Neuronal stem cell (in vitro differentiated cells): ENCODE measurements around the gene AMIGO1.

Experiments used
- DNase-seq: peaks from one replicate; pipeline ENCODE4 v3.0.0-alpha.2; 2013; ENCODE audit warnings: low spot score
- H2AFZ ChIP-seq: one replicate; pipeline ENCODE4 v1.6.1; 2013; ENCODE audit warnings: mild to moderate bottlenecking, low read length, inconsistent platforms
- H2AK5ac ChIP-seq: 2 replicates; pipeline ENCODE4 v1.6.1; 2013; ENCODE audit warnings: low read depth, mild to moderate bottlenecking, inconsistent platforms, low read length, moderate library complexity, mixed read lengths
- H2BK120ac ChIP-seq: 2 replicates; pipeline ENCODE4 v1.6.1; 2013; ENCODE audit warnings: low read depth, mild to moderate bottlenecking, inconsistent platforms, low read length, moderate library complexity, mixed read lengths
- H2BK12ac ChIP-seq: one replicate; pipeline ENCODE4 v1.6.1; 2013; ENCODE audit warnings: low read length, inconsistent platforms
- H2BK15ac ChIP-seq: 2 replicates; pipeline ENCODE4 v1.6.1; 2013; ENCODE audit warnings: mild to moderate bottlenecking, low read length, inconsistent platforms, mixed read lengths
- H2BK5ac ChIP-seq: one replicate; pipeline ENCODE4 v1.6.1; 2013; ENCODE audit warnings: inconsistent platforms, mild to moderate bottlenecking, low read length, moderate library complexity
- H3K14ac ChIP-seq: one replicate; pipeline ENCODE4 v1.6.1; 2013; ENCODE audit warnings: low read length, inconsistent platforms
- H3K18ac ChIP-seq: 2 replicates; pipeline ENCODE4 v1.6.1; 2013; ENCODE audit warnings: low read length, inconsistent platforms
- H3K23ac ChIP-seq: 2 replicates; pipeline ENCODE4 v1.6.1; 2013; ENCODE audit warnings: low read depth, mild to moderate bottlenecking, mixed read lengths, low read length, inconsistent platforms; ENCODE audit not compliant: poor library complexity
- H3K27ac ChIP-seq: replicated peaks from 3 replicates; pipeline ENCODE4 v1.5.1; 2013; ENCODE audit warnings: low read length, inconsistent platforms
- H3K27me3 ChIP-seq, 3 experiments: 2 replicates each; pipeline ENCODE4 v1.6.1; 2013; ENCODE audit warnings: low read length in 3 of 3, mild to moderate bottlenecking in 2 of 3, inconsistent platforms in 1 of 3, low read depth in 1 of 3, mixed read lengths in 1 of 3, moderate library complexity in 1 of 3; ENCODE audit not compliant: control insufficient read depth in 3 of 3, insufficient read depth in 3 of 3
- H3K36me3 ChIP-seq, 2 donors: replicated peaks in 1 of 2; 2 replicates each; pipeline ENCODE4 v1.6.1; 2013; ENCODE audit warnings: low read length in 2 of 2; ENCODE audit not compliant: control insufficient read depth in 2 of 2, insufficient read depth in 2 of 2
- H3K4ac ChIP-seq: 2 replicates; pipeline ENCODE4 v1.6.1; 2013; ENCODE audit warnings: inconsistent platforms, mild to moderate bottlenecking, low read length, moderate library complexity
- H3K4me1 ChIP-seq, 2 donors: 1 replicate in 1 of 2; 2 replicates in 1 of 2; pipeline ENCODE4 v1.6.1; 2013; ENCODE audit warnings: low read length in 2 of 2, low read depth in 1 of 2; ENCODE audit not compliant: control insufficient read depth in 2 of 2, insufficient read depth in 1 of 2
- H3K4me2 ChIP-seq: one replicate; pipeline ENCODE4 v1.6.1; 2013; ENCODE audit warnings: mild to moderate bottlenecking, low read length, inconsistent platforms; ENCODE audit not compliant: insufficient read depth, poor library complexity, severe bottlenecking
- H3K4me3 ChIP-seq, 2 donors: 2 replicates each; pipeline ENCODE4 v1.5.1; 2013; ENCODE audit warnings: low read length in 2 of 2, mild to moderate bottlenecking in 2 of 2, inconsistent platforms in 1 of 2, moderate library complexity in 1 of 2
- H3K79me1 ChIP-seq: one replicate; pipeline ENCODE4 v1.6.1; 2013; ENCODE audit warnings: low read depth, mild to moderate bottlenecking, inconsistent platforms, low read length, moderate library complexity
- H3K9ac ChIP-seq: one replicate; pipeline ENCODE4 v1.6.1; 2013; ENCODE audit warnings: mild to moderate bottlenecking, low read depth, low read length, inconsistent platforms; ENCODE audit not compliant: poor library complexity
- H3K9me3 ChIP-seq, 2 donors: replicated peaks in 1 of 2; 2 replicates each; pipeline versions ENCODE3 to v1.6.1; 2013; ENCODE audit warnings: low read length in 2 of 2, mild to moderate bottlenecking in 2 of 2, inconsistent platforms in 1 of 2, low read depth in 1 of 2, mixed read lengths in 1 of 2, moderate library complexity in 1 of 2; ENCODE audit not compliant: control insufficient read depth in 2 of 2, insufficient read depth in 1 of 2
- H4K8ac ChIP-seq: one replicate; pipeline ENCODE4 v1.6.1; 2013; ENCODE audit warnings: low read depth, mild to moderate bottlenecking, inconsistent platforms, low read length, moderate library complexity
- H4K91ac ChIP-seq: one replicate; pipeline ENCODE4 v1.6.1; 2013; ENCODE audit warnings: low read length, low read depth, mild to moderate bottlenecking, inconsistent platforms; ENCODE audit not compliant: poor library complexity
- WGBS, 2 donors: extraction: QIAGEN DNeasy Blood & Tissue Kit; methylation state at CpG; one replicate each; pipeline ENCODE4 v1.1.7; 2013; ENCODE audit warnings: missing lambda C conversion rate in 2 of 2, mixed read lengths in 1 of 2; ENCODE audit not compliant: insufficient read length in 2 of 2, insufficient replicate concordance in 1 of 2; ENCODE audit errors: extremely low coverage in 2 of 2; 5-methylcytosine and 5-hydroxymethylcytosine counted together

The AMIGO1 gene

GRCh38 chr1:109488696-109489095 lies 20.8 kb downstream of the AMIGO1 start:
- H2BK120ac ChIP-seq: no peak overlapping the region
- H3K27me3 ChIP-seq: no peaks in the 10 kb centered on the region
- H2AFZ ChIP-seq: no peak overlapping the region
- H3K9me3 ChIP-seq: no peaks in the 10 kb centered on the region
- H3K14ac ChIP-seq: no peak overlapping the region
- no peak overlapping the region for H3K18ac ChIP-seq
- H3K79me1 ChIP-seq: peaks cover 2% of the 10 kb centered on the region
- H3K36me3 ChIP-seq: peaks cover 17 to 61% of the 10 kb centered on the region in 2 donors
- H3K4me3 ChIP-seq: no peak overlapping the region
- no peak overlapping the region for H3K27ac ChIP-seq
- WGBS, 2 donors: no CpG with 5 or more reads among the region's 12 CpGs
- peaks cover 6 to 11% of the 10 kb centered on the region in 2 donors for H3K4me1 ChIP-seq
- DNase-seq: no peak
- H3K23ac ChIP-seq: no peak overlapping the region
- no peak overlapping the region for H2BK15ac ChIP-seq
- no peak overlapping the region for H4K91ac ChIP-seq
- no peak overlapping the region for H3K4me2 ChIP-seq
- H3K4ac ChIP-seq: no peak overlapping the region
- H4K8ac ChIP-seq: no peak overlapping the region
- peak overlapping the region; percentile 25 for H2BK5ac ChIP-seq
- no peak overlapping the region for H2AK5ac ChIP-seq
- H2BK12ac ChIP-seq: no peak overlapping the region
- H3K9ac ChIP-seq: no peak overlapping the region

DNA sequence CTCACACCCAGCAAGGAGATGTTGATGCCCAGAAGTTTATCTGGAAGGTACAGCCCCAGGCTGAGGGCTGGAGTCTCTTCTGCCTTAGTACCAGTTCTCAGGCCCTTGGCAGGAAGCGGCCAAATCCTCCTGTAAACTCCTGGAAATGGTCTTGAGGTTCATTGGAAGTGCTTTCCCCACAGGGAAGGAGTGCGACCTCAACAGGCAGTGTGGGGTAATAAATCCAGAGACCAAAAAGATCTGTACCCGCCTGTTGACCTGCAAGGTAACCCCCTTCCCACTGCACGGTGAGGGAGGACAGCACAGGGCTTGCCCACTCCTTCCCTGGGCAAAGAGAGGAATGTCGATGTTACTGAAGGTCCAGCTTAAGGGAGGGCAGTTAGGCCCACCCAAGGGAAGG lies 21.3 kb downstream of the AMIGO1 start:
- Histone ChIP-seq H3K27ac (no peak overlapping the region), H3K4me3 (no peak overlapping the region), H2BK12ac (no peak overlapping the region), H3K4ac (no peak overlapping the region), H2BK15ac (no peak overlapping the region), H3K4me2 (no peak overlapping the region), H2BK120ac (no peak overlapping the region), H3K9me3 (no peaks in the 10 kb centered on the region), H4K91ac (no peak overlapping the region), H3K79me1 (peaks cover 2% of the 10 kb centered on the region), H3K18ac (no peak overlapping the region), H2BK5ac (no peak overlapping the region), H3K27me3 (no peaks in the 10 kb centered on the region), H3K14ac (no peak overlapping the region), H3K36me3 (peaks cover 17 to 61% of the 10 kb centered on the region in 2 donors), H2AK5ac (no peak overlapping the region), H3K4me1 (peaks cover 6 to 8% of the 10 kb centered on the region in 2 donors), H3K23ac (no peak overlapping the region), H3K9ac (no peak overlapping the region), H4K8ac (no peak overlapping the region), H2AFZ (no peak overlapping the region)
- no peak for DNase-seq
- no CpG with 5 or more reads among the region's 5 CpGs for WGBS, 2 donors

DNA sequence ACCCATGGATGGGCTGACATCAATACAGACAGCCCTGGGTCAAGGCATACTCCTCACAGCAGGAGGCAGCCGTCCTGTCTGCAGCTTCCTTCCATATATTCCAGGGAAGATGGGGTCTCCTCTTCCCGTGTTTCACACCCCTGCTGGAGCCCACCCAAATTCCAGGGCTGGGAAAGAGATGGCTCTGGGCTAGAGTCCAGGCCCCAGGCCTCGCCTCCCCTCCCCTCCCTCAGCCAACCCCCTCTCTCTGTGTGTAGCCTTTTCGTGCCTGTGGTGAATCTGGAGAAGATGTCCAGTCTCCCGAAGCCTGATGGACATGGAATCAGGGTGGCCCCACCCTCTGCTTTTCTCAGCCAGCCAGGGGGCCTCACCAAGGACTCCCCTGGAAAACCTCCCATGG lies 22.3 kb downstream of the AMIGO1 start:
- Histone ChIP-seq H2BK120ac (no peak overlapping the region), H3K14ac (no peak overlapping the region), H3K27me3 (peaks cover 0 to 4% (median 3%) of the 10 kb centered on the region in 3 experiments), H3K4me1 (peaks cover 10 to 12% of the 10 kb centered on the region in 2 donors), H3K9ac (no peak overlapping the region), H4K91ac (no peak overlapping the region), H3K18ac (no peak overlapping the region), H4K8ac (no peak overlapping the region), H2AFZ (no peak overlapping the region), H3K4ac (no peak overlapping the region), H3K4me2 (no peak overlapping the region), H3K36me3 (peaks cover 17 to 60% of the 10 kb centered on the region in 2 donors), H2BK12ac (no peak overlapping the region), H3K9me3 (no peaks in the 10 kb centered on the region), H3K4me3 (no peak overlapping the region), H2AK5ac (no peak overlapping the region), H2BK5ac (no peak overlapping the region), H2BK15ac (no peak overlapping the region), H3K79me1 (peaks cover 2% of the 10 kb centered on the region), H3K27ac (no peak overlapping the region), H3K23ac (no peak overlapping the region)
- WGBS, 2 donors: no CpG with 5 or more reads among the region's 5 CpGs
- DNase-seq: no peak

DNA sequence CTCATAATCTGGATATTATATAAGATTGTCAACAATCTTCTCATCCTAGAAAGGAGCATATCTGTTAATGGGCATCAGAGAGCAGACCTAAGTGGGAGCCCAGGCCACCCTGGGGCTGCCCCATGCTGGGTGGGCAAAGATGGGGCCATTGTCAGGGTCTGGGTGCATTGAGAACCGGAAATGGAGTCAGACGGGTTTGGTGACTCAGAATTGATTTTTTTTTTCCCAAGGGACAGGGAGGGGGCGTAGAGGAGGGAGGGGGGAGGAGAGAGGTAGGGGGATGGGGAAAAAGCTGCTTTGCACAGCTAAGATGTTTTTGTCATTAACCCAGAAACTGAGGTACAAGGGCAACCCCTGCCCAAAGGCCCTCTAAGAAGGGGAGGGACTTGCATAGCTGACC lies 24.5 kb downstream of the AMIGO1 start:
- DNase-seq: no peak

More for the DNA sequence above, 24.5 kb downstream of the AMIGO1 start:
- Histone ChIP-seq H3K9me3 (no peaks in the 10 kb centered on the region), H2AFZ (peak overlapping the region; percentile 100), H3K4me2 (peak overlapping the region; percentile 97), H3K4me1 (peaks cover 10 to 12% of the 10 kb centered on the region in 2 donors), H2BK12ac (no peak overlapping the region), H3K9ac (no peak overlapping the region), H3K14ac (no peak overlapping the region), H3K27ac (no peak overlapping the region), H4K8ac (no peak overlapping the region), H2BK5ac (peak overlapping the region; percentile 77), H3K36me3 (peaks cover 7 to 39% of the 10 kb centered on the region in 2 donors), H3K23ac (no peak overlapping the region), H2BK15ac (no peak overlapping the region), H2BK120ac (no peak overlapping the region), H3K18ac (no peak overlapping the region), H3K79me1 (peaks cover 2% of the 10 kb centered on the region), H2AK5ac (no peak overlapping the region), H3K4ac (no peak overlapping the region), H3K4me3 (peak overlapping the region in 1 of 2 donors; percentile 98), H3K27me3 (peaks cover 0 to 24% (median 6%) of the 10 kb centered on the region in 3 experiments), H4K91ac (no peak overlapping the region)
- WGBS, 2 donors: no CpG with 5 or more reads among the region's 3 CpGs
